H54 (cell line): ENCODE data around the gene LGR5.
"Not testable (repeated sequence)": the region's sequence is repeated elsewhere in the genome, so short reads cannot be mapped to it uniquely, and the experiment has no call there.

ENCODE experiments used
- DNase-seq: peaks from one replicate; pipeline ENCODE4 v3.0.0; 2011; ENCODE audit warnings: low spot score, mixed read lengths; ENCODE audit not compliant: insufficient read length
- FAIRE-seq: peaks from 3 replicates; lab custom pipeline; 2011; peaks lifted over from hg19 to GRCh38; lab: Jason Lieb, UNC
- POLR2A ChIP-seq: IDR thresholded peaks from 2 replicates; pipeline ENCODE4 v1.6.1; 2011; ENCODE audit warnings: low read depth, mild to moderate bottlenecking, low read length

Gene LGR5

DNA sequence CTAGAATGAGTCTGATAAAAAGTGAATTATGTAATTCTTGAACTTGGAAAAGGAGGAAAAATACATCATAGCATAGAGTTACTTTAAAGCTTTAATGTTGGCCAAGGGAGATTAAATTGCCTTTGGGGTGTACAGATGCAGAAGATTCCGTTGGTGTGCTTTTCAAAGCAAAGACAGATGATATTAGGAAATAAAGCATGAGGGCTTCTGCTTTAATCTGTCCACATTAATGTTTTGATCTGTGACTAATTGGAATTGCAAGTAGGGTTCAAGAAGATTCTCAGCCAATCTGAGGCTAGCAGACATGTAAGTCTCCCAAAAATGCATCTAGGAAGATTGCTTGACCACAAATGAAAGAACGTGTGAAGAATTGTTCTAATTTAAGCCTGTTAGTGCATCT is 35.2 kb downstream of the LGR5 start:
- no peak for DNase-seq
- no peak for TF ChIP-seq POLR2A
- no peak for FAIRE-seq

DNA sequence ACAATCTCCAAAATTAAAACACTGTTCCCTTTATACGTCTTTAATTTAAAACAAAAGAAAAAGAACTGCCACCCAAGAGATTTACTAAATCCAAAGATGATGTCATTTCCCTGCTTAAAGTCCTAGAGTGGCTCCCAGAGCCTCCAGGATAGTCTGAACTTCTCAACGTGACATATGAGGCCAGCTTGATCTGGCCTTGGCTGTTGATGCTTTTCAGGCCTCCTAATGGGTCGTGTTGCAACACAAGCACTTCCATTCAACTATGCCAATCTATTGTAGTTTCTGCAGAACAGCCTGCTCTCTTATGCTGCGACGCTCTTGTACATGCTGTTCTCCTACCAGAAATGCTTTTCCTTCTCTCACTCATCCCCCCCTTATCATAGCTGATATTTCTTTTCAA is 35.7 kb downstream of the LGR5 start:
- FAIRE-seq (no peak), DNase-seq (no peak)
- no peak for TF ChIP-seq POLR2A

DNA sequence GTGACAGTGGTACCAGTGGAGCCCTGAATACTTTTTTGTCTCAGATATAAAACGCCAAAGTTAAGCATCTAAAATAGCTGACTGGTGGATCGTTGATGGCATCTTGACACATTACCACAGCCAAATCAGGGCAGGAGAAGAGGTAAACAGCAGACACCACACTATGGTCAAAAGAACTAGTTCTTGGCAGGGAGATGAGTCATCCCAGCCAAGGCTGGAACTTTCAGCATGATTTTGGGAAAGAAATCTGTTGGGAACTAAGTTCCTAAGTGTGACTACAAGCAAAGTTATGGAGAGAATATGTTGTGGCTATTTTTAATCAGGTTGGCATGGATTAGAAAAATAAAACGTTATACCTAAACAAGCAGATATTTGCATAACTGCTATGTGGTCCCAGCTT is 36.9 kb downstream of the LGR5 start:
- DNase-seq (peak; percentile 9), FAIRE-seq (peak; percentile 91)
- no peak for TF ChIP-seq POLR2A

DNA sequence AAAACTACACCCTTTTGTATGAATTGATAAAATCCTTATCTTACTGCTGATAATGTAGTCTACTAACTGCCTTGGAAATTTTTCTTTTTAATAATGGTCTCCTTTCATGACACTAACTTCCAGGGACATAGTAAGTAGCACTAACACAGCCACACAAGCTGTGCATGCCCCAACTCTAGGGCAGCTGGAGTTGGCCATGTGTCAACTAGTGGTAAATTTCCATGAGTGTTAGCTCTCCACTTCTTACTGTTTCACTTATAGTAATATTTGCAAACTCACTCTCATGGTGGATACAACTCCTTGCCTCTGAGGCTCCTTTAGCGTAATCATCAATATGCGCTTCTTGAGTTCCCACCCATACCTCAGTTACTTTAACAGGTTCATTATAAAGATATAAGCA is 38.0 kb downstream of the LGR5 start:
- no peak for DNase-seq
- no peak for FAIRE-seq
- no peak for TF ChIP-seq POLR2A

DNA sequence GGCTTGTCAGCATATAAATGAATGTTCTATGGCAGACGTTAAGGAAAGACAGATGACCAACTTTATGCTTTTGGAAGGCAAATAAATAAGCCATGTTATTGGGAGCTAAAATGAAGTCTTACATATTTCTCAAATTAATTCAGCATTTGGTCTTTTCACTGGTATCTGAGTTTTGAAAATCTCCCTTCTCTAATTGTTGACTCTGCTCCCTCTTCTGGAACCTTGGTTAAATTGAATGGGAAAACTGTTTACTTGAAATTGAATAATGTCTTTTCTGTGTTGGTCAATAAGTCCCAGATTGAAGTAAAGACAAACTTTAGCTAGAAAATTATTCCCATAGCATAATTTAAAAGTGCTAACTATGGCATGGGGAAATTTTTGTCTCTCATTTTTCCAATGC is 38.7 kb downstream of the LGR5 start:
- TF ChIP-seq POLR2A: no peak
- FAIRE-seq (no peak), DNase-seq (no peak)

DNA sequence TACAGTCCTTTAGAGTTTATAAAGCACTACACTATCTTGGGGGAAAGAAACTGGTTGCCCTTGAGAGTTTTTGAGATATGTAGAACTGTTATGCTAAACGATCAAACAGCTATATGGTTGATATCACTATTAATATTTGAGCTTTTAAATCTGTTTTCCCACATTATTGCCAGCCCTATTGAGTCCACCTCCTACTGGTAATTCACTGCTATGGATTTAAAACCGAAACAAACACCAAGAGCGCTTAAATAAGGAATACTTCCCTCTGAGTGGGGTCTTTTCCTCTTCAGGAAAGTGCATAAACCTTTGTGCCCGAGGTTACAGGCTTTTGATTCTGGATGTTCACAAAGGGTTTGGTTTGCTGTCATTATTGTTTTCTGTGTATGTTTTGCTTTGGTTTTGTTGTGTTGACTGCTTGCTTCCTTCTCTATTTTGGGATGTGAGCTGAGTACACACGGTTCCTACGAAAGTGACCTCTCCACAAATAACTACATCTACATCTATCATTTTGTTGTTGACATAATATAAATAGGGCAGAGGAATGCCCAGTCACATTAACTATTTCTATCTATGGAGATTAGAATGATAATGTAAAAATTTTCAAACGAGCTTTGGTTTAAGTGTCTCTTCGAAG is 44.8 kb downstream of the LGR5 start:
- FAIRE-seq: no peak
- no peak for TF ChIP-seq POLR2A
- no peak for DNase-seq

DNA sequence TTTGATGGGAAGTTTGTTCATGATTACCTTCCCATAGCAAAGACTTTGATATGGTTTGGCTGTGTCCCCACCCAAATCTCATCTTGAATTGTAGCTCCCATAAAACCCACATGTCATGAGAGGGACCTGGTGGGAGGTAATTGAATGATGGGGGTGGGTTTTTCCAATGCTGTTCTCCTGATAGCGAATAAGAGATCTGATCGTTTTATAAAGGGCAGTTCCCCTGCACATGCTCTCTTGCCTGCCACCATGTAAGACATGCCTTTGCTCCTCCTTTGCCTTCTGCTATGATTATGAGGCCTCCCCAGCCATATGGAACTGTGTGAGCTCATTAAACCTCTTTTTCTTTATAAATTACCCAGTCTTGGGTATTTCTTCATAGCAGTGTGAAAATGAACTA is 51.2 kb downstream of the LGR5 start:
- not testable (repeated sequence) for FAIRE-seq, DNase-seq

DNA sequence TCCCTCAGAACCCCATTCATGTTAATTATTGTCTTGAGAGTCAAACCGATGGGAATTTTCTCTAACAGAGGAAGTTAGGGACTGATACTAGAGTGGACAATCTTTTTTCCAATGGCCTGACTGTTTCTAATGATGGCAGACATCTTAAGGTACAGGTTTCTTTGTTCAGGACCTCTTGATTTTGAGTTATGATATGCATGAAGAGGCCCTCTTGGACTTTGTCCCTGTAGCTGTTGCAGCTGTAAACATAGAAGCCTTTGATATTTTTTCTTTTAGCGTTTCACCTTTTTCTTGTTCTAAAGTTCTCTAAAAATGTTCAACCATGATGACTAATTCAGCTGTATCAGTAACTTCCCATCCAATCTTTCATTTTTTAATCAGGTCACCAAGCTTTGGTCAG is 53.0 kb downstream of the LGR5 start:
- DNase-seq: no peak
- FAIRE-seq: no peak
- TF ChIP-seq POLR2A: no peak

DNA sequence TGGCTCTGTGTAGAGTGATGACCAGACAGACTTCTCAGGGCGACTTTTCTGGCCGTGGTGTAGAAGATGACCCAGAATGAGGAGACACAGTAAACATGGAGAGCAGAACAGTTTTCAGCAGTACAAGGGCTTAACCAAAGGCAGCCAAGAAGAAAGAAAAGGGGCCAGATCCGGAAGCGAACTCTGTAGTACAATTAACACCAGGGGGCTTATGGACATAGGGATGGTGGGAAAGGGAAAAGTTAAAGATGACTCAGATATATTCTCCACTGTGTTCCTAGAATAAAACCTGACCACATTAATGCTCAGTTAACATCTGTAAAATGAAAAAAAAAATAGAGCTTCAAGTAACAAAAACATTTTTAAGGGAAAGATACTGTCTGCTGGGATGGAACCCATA is 60.2 kb downstream of the LGR5 start:
- DNase-seq: no peak
- no peak for FAIRE-seq
- no peak for TF ChIP-seq POLR2A

DNA sequence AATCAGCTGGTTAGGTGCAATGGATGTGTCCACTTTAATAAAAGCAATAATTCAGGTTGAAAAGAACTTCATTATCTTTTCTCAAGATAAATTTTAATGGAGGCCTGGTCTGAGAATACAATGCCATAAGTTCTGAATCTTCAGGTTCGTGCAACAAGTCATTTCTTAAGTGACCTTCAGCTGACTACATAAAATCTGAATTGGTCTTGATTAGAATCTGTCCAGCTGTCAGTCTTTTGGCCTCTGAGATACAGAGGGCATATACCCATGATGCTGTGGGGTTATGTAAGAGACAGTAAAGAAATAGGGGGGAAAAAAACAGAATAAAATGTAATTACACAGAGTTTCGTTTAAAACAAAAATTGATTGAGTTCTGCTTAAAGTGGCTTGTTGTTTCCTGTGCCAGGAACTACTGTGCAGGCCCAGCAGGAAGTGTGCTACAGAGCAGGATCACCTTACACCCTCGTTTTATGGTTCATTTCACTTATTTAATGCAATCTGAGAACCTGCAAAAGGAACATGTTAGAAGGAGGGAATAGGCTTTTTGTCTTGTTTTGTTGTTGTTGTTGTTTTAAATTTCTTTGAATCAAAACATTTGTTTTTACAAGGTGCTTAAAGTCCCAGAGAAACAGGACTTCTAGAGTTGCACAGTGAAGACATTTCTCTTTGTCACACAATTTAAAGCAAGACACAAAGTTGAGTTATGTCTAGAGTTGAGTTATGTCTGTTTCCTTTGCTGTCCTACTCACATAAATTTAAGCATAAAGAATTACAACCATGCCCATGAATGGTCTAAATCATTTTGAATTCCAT is 64.2 kb downstream of the LGR5 start:
- DNase-seq (no peak), FAIRE-seq (no peak)

DNA sequence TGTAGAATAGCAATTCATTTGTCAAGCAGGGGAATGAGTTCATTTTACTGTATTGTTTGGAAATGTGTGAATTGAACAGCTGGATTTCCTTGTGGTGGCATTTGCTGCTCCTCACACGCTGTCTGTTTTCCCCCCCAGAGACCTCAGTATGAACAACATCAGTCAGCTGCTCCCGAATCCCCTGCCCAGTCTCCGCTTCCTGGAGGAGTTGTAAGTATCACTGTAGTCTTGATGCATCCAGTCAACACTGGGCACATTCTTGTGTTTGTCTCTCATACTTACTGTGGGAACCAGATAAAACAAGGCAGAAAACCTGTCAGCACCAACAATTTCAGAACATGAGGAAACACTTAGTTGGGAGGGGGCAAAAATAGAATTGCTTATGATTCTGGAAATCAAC is 64.9 kb downstream of the LGR5 start:
- DNase-seq: no peak
- no peak for FAIRE-seq
- TF ChIP-seq POLR2A: no peak

More for the DNA sequence above, 64.2 kb downstream of the LGR5 start:
- no peak for TF ChIP-seq POLR2A

DNA sequence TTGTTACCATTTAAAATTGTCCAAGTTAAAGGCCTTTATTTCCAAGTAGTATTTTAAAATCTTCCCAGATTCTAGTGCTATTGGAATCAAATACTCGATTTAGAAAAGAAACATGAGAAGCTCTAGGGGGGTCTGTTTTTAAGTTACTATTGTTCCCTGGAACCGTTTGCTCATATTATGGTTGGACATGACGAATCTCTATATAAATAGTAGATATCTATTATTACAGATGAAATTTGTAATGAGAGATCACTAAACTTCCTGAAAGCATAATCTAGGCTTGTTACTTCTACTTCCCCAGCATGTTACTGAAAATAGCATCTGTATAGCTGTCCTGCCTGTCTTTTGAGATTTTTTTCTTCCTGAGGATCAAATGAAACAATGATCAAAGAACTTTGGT is 70.1 kb downstream of the LGR5 start:
- FAIRE-seq: no peak
- no peak for TF ChIP-seq POLR2A

DNA sequence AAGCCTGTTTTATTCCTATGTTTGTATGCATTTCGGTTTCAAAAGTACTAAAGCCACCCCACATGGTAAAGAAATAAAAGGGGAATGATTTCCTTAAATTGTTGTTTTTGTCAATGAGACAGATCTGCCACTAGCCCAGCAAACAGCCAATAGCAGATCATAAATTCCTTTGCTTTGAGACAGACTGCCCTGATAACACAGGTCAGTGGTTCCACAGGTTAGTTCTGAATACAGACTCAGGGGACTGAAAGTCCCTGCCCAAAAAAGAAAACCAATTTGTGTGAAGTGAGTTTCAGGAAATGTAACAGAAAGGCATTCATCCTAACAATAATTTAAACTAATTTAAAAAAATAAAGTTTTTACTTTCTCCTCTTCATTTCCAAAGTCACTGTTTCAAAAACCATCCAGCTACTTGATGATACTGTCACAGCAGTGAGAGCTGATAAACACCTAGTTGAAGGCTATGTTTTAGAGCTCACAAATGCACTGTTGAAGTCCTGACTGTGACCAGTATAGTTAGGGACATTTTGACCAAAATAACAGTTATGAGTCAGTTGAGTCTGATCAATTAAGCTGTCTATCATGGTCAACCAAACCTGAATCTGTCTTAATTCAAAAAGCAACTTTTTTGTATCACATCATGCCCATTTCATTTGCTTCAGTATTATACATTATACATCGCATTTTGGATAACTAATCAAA is 77.7 kb downstream of the LGR5 start:
- FAIRE-seq (no peak), DNase-seq (no peak)
- TF ChIP-seq POLR2A: no peak

More for the DNA sequence above, 70.1 kb downstream of the LGR5 start:
- no peak for DNase-seq

DNA sequence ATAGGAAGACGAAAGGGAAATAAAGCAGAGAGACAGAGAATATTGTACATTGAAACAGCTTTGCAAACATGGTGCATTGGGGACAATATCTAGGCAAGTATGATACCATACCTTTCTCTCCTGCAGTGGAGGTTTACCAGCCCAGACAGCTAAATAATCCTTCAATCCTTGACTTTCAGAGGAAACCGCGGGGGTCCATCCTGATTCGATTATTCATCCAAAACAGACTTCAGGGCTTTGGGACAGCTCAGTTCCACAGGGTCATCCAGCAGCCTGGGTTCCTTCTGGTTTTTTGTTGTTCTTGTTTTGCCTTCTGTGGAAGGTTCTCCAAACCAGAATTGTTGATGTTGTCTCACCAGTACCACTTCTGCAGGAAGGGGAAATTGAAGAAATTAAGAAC is 81.5 kb downstream of the LGR5 start:
- FAIRE-seq (no peak), DNase-seq (no peak)
- no peak for TF ChIP-seq POLR2A
